ENCODE measurements around the gene RASGRP4.
A peak's percentile ranks its signal among the peaks of the same experiment; 100 is the strongest.

RASGRP4 gene

DNA sequence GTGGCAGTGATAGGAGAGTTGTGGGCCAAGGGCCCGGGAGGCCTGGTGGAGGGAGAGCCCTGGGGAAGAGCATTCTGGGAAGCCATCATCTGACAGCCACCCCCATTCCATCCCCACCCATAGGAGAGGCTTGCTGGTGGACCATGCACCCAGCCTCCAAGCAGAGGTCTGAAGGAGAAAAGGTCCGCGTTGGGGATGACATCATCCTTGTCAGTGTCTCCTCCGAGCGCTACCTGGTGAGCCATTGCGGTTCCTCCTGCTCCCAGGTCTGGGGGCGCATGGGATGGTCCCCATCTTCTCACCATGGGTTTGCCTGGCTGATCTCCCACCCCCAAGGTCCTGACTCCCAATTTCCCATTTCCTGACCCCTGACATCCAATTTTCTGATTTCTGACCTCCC, 18.0 kb upstream of the RASGRP4 start:
- no peak for DNase-seq

- no peak for DNase-seq
Observed at GRCh38 chr19:38443458-38443999, 17.5 kb upstream of the RASGRP4 start.

DNA sequence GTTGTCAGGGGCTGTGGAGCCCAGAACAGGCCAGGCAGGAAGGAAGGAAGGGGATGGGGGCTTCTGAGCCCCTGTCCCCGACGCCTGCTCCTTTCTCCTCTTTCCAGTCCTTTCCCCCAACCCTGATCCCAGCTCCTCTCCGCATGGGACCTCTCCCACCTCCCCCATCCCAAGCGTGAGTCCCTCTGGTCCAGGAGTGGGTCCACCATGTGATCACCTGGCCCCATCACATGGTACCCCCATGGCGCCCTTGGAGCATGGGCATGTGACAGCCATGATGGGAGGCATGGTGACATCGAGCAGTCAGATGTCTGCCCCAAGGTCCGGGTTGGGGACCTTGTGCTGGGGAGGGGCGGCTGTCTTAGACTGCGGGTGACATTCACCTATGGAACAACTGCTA, 16.7 kb upstream of the RASGRP4 start:
- DNase-seq: no peak

DNA sequence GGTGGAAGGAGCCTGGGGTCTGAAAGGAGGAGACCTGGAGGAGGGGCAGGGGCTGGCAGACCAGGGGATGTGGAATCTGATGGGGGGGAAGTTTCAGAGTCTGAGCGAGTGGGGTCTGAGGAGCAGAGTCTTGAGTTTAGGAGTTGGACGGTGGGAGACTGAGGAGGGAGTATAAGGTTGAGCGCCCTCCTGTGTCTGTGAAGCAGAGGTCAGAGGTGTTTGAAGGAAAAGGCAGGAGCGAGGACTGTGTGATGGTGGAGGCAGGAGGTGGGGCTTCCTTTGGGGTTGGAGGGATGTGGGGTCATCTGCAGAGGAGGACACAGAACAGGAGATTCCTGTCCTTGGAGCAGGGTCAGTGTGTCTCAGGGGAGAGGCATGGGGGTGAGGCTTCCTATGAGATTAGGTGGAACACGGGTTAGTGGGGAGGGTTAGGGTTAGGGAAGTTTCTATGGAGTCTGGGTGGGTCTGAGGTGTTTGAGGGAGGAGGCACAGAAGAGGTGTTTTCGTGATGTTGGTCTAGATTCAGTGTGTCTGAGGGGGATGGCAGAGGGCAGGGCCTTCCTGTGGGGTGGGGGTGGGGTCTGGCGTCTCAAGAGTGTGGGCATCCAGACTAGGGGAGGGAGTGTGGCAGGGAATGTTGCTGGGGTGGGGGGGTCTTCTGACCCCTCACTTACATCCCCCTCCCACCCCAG, 15.8 kb upstream of the RASGRP4 start:
- DNase-seq: no peak

GRCh38 chr19:38440592-38440991, 14.6 kb upstream of the RASGRP4 start:
- DNase-seq: no peak

GRCh38 chr19:38437917-38438316, 11.9 kb upstream of the RASGRP4 start:
- DNase-seq: no peak

- no peak for DNase-seq
Observed at GRCh38 chr19:38437295-38437694, 11.3 kb upstream of the RASGRP4 start.

- DNase-seq: no peak
Observed at GRCh38 chr19:38434549-38435051, 8.6 kb upstream of the RASGRP4 start.

DNA sequence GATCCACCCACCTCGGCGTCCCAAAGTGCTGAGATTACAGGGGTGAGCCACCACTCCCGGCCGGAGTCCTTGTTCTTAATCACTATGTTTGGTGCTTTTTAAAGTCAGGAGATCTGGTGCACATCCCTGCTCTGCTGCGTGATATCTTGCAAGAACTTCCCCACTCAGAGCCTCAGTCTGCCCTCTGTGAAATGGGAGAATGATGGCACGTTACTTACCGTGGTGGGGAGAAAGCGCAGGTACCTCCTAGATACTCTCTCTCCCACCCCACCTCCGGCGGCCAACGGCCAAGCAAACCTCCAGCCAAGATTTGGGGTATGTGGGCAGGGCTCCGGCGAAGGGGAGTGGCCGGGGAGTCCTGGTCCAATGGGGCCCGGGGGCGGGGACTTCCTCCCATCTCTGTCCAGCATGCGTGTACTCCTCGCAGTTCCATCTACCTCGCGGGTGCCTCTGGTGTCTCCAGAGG, 7.3 kb upstream of the RASGRP4 start, which contains the start of gene RYR1:
Gene RYR1, plus strand, starts transcription at position 424 of the 466 bp plus-strand sequence. CDS start 139 bp downstream, outside the sequence.
- DNase-seq: peak; percentile 37

DNA sequence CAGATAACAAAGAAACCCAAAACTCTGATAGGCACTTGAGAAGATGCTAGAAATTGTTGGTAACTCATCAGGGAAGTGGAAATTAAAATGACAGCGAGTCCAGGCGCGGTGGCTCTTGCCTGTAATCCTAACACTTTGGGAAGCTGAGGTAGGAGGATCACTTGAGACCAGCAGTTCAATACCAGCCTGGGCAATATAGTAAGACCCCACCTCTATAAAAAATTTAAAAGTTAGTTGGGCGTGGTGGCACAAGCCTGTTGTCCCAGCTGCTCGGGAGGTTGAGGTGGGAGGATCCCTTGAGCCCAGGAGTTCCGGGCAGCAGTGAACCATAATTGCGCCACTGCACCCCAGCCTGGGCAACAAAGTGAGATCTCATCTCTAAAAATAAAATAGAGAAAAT, 4.9 kb upstream of the RASGRP4 start:
- no peak for DNase-seq

- no peak for DNase-seq
Observed at GRCh38 chr19:38429811-38430156, 3.8 kb upstream of the RASGRP4 start.

DNA sequence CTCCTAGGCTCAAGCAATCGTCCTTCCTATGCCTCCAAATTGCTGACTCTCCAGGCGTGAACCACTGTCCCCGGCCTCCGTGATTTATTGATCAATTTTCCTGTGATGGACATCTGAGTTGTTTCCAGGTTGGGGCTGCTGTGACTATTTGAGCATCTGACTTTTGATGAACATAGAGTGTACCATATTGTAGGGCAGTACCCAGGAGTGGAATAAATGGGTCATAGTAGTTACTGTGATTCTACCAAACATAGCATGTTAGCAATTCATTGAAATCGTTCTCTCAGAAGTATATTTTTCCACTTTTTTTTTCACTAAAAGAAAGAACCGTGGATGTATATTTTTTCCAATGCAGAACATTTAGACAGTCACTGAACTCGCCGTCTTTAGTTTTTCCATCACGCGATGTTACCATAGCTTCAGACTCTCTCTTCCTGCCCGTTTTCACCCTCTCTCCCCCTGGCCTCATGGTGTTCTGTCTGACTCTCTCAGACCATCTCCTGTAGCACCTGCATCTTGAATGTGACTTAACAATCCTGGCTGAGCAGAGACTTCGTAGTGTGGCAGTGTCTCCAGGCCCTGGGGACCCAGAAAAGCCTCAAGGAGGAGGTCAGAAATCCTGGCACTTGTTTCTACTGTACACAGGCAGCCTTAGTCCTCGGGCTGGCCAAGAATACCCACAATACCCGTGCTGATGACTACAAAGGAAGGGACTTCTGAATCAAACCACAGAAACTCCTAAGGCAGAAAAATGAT, 3.2 kb upstream of the RASGRP4 start:
- DNase-seq: no peak

DNA sequence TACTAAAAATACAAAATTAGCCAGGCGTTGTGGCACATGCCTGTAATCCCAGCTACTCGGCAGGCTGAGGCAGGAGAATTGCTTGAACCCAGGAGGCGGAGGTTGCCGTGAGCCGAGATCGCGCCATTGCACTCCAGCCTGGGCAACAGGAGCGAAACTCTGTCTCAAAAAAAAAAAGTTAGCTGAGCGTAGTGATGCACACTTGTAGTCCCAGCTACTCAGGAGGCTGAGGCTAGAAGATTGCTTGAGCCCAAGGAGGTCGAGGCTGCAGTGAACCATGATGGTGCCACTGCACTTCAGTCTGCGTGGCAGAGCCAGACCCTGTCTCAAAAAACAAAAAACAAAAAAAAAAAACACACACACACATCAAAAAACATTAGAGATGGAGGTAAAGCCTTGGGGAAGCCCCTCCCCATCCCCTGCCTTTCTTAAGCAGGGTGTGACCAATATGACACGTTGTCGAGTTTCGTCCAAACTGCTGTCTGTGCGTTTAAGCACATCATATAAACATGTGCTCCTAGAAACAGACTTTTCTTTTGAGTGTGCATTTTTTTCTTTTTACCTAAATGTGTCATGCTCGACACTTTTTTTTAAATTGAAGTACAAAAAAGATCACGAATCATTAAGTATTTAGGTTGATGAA, 1.1 kb upstream of the RASGRP4 start:
- DNase-seq: peak; percentile 14

DNA sequence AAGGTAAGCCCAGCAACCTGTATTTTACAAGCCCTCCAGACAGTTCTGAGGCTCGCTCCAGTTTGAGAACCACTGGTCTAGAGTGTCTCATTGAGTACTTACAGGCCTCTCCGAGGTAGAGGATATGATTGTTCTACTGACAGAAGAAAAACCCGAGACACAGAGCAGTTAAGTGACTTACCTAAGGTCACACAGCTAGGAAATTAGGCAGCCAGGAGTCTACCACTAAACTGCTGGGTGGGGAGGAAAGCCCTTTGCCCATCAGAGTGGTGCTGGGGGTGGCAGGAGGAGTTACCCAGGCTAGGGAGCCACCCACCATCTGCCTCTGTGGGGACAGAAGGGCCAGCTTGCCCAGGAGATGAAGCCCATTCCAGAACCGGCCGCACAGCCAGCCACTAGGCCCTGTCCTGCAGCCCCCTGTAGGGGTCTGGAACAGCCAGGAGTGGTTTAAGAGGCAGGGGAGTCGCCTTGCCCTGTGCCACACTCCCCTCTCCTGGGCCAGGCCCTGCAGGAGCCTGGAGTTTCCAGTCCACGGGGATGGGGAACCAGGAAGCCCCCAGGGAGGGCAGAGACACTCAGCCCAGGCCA, 703 bp downstream of the RASGRP4 start:
- peak; percentile 4 for DNase-seq

DNA sequence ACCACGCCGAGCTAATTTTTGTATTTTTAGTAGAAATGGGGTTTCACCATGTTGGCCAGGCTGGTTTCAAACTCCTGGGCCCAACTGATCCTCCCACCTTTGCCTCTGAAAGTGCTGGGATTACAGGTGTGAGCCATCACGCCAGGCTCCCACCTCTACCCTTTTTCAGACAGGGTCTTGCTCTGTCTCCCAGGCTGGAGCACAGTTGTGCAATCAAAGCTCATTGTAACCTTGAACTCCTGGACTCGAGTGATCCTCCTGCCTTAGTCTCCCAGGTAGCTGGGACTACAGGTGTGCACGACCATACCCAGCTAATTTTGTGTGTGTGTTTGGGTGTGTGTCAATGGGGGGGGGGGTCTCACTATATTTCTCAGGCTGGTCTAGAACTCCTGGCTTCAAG, 1.7 kb downstream of the RASGRP4 start:
- DNase-seq: no peak

GRCh38 chr19:38422438-38422837, 3.6 kb downstream of the RASGRP4 start:
- DNase-seq: no peak

- DNase-seq: no peak
Observed at GRCh38 chr19:38421856-38422255, 4.2 kb downstream of the RASGRP4 start.

DNA sequence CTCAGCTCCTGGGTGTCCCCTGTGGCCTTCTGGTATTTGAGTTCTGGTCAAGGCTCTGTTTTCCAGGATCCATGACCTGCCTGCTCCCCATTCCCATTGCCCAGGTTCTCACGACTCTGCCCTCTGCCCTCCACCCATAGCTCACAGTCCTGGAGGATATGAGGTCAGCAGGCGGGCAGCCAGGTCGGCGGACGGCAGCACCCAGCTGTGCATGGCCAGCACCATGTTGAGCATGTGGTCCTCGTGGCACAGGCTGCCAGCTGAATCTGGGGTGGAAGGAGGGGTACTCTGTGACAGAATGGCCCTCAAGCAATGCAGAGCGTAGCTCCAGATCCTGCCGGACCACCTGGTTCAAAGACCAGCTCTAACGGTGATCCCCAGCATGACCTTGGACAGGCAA, 5.1 kb downstream of the RASGRP4 start:
- no peak for DNase-seq

- peak; percentile 88 for DNase-seq
Observed at GRCh38 chr19:38417544-38418506, 8.2 kb downstream of the RASGRP4 start.

GRCh38 chr19:38417146-38417543, 8.9 kb downstream of the RASGRP4 start:
- DNase-seq: no peak

DNA sequence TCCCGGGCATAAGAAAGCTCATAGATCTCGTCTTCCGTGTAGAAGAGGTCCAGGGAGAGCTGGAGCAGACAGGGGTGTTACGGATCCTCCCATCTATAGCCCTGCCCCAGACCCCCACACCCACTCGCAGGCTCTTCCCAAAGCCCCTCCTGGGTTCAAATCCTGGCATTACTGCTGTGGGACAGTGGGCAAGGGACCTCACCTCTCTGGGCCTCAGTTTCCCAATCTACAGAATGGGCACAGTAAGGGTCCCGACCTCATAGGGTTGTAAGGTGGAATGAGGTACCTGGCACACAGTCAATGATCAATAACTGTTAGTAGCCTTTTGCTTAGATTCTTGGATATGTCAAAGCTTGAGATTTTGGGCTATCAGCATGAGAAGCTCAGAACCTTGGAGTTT, 12.6 kb downstream of the RASGRP4 start:
- DNase-seq: no peak

DNA sequence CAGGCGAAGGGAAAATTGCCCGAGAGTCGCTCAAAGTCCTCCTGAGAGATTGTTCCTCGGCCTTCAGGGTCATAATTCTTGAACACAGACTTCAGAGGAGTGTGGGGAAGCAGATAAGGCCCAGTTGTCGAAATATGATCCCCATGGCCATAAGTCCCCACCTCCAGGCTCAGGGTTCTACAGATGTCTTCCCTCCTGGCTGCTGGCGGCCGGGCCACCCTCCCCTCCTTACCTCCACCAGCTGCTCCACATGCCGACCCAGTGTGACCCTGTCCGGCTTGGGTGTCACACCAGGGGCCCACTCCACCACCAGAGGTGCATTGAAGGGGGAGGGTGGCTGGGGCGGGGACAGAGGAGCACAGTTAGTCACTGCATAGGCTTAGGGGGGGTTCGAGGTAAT, 13.1 kb downstream of the RASGRP4 start:
- no peak for DNase-seq

Measured in suppressor macrophage treated with lipopolysaccharide for 4 hours (primary cell).